IMR-90 (cell line): ENCODE results near the gene TP53AIP1. TPM values are rescaled to one million over a fixed set of nuclear protein-coding genes. Genes with fewer than 3 reads are reported as not detected.

Experiments used
- ATAC-seq: fragments of 200-7000 bp; cut with Tn5 transposase; 2 replicates; pipeline ENCODE4 v1.9.1; 2020; ENCODE audit warnings: low read depth, mild to moderate bottlenecking, moderate library complexity
- BruUV-seq: library from RNA; stranded (reverse); fragments of 400-500 nt; replicated peaks from 2 replicates; lab custom pipeline; 2021; lab: Mats Ljungman, UMichigan
- CTCF ChIA-PET: fragments of 300-600 bp; formaldehyde crosslinking; extraction: SDS; loops from one replicate; lab custom pipeline; 2021; ENCODE audit warnings: antibody characterized with exemption; lab: Yijun Ruan, JAX
- POLR2A ChIA-PET: fragments of 300-600 bp; sonication (Branson Sonifier 250); formaldehyde crosslinking; loops from one replicate; lab custom pipeline; 2022; ENCODE audit warnings: antibody characterized with exemption; ENCODE audit not compliant: unreplicated experiment; lab: Charles Lee
- DNase-seq: peaks from one replicate; pipeline ENCODE4 v3.0.0; 2013
- H2AFZ ChIP-seq: replicated peaks from 2 replicates; pipeline ENCODE3; 2013; ENCODE audit warnings: low read length, mild to moderate bottlenecking; ENCODE audit not compliant: poor library complexity
- H2AK5ac ChIP-seq: 2 replicates; pipeline ENCODE4 v1.6.1; 2013; ENCODE audit warnings: low read depth, low read length, inconsistent platforms
- H2AK9ac ChIP-seq: replicated peaks from 2 replicates; pipeline ENCODE3; 2013; ENCODE audit warnings: mild to moderate bottlenecking, low read depth, low read length, moderate library complexity; ENCODE audit not compliant: poor library complexity
- H2BK120ac ChIP-seq: 2 replicates; pipeline ENCODE4 v1.6.1; 2013; ENCODE audit warnings: low read depth, low read length, inconsistent platforms
- H2BK15ac ChIP-seq: 3 replicates; pipeline ENCODE4 v1.6.1; 2013; ENCODE audit warnings: low read depth, low read length, inconsistent platforms
- H2BK20ac ChIP-seq: 2 replicates; pipeline ENCODE4 v1.6.1; 2013; ENCODE audit warnings: low read depth, mild to moderate bottlenecking, inconsistent platforms, low read length, moderate library complexity
- H2BK5ac ChIP-seq: 2 replicates; pipeline ENCODE4 v1.6.1; 2013; ENCODE audit warnings: mild to moderate bottlenecking, low read depth, low read length, inconsistent platforms; ENCODE audit not compliant: poor library complexity, severe bottlenecking
- H3K14ac ChIP-seq: replicated peaks from 2 replicates; pipeline ENCODE4 v1.6.1; 2013; ENCODE audit warnings: low read depth, low read length, inconsistent platforms
- H3K18ac ChIP-seq: 2 replicates; pipeline ENCODE4 v1.6.1; 2013; ENCODE audit warnings: low read depth, low read length, control low read depth
- H3K23ac ChIP-seq: 2 replicates; pipeline ENCODE4 v1.6.1; 2013; ENCODE audit warnings: low read depth, low read length, inconsistent platforms
- H3K27ac ChIP-seq: 2 replicates; pipeline ENCODE4 v1.5.1; 2013; ENCODE audit warnings: mild to moderate bottlenecking, control low read depth, low read length; ENCODE audit not compliant: insufficient read depth
- H3K27me3 ChIP-seq: 2 replicates; pipeline ENCODE4 v1.6.1; 2013; ENCODE audit warnings: low read length; ENCODE audit not compliant: control insufficient read depth, insufficient read depth
- H3K36me3 ChIP-seq: 2 replicates; pipeline ENCODE4 v1.6.1; 2013; ENCODE audit warnings: low read length, mixed read lengths; ENCODE audit not compliant: control insufficient read depth, insufficient read depth
- H3K4ac ChIP-seq: 2 replicates; pipeline ENCODE4 v1.6.1; 2013; ENCODE audit warnings: low read depth, low read length, inconsistent platforms
- H3K4me1 ChIP-seq: 2 replicates; pipeline ENCODE4 v1.6.1; 2013; ENCODE audit warnings: low read length, mixed read lengths; ENCODE audit not compliant: control insufficient read depth, insufficient read depth
- H3K4me2 ChIP-seq: 2 replicates; pipeline ENCODE4 v1.6.1; 2013; ENCODE audit warnings: low read depth, mild to moderate bottlenecking, control low read depth, low read length, moderate library complexity
- H3K4me3 ChIP-seq: 2 replicates; pipeline ENCODE4 v1.5.1; 2013; ENCODE audit warnings: low read depth, mild to moderate bottlenecking, control low read depth, low read length, moderate library complexity; ENCODE audit not compliant: insufficient read depth
- H3K56ac ChIP-seq: 2 replicates; pipeline ENCODE4 v1.6.1; 2013; ENCODE audit warnings: low read length, inconsistent platforms; ENCODE audit not compliant: insufficient read depth; ENCODE audit errors: extremely low read depth
- H3K79me1 ChIP-seq, 2 experiments: 2 replicates each; pipeline ENCODE4 v1.6.1; 2013; ENCODE audit warnings: low read length in 2 of 2, inconsistent platforms in 1 of 2, low read depth in 1 of 2
- H3K9ac ChIP-seq: 2 replicates; pipeline ENCODE4 v1.6.1; 2013; ENCODE audit warnings: low read depth, low read length, control low read depth
- H3K9me1 ChIP-seq: 2 replicates; pipeline ENCODE4 v1.6.1; 2013; ENCODE audit warnings: low read length, inconsistent platforms; ENCODE audit not compliant: insufficient read depth
- H3K9me3 ChIP-seq: 2 replicates; pipeline ENCODE4 v1.6.1; 2013; ENCODE audit warnings: low read length; ENCODE audit not compliant: control insufficient read depth, insufficient read depth
- H4K20me1 ChIP-seq: 2 replicates; pipeline ENCODE4 v1.6.1; 2013; ENCODE audit warnings: low read length, inconsistent platforms; ENCODE audit not compliant: insufficient read depth
- H4K5ac ChIP-seq: 2 replicates; pipeline ENCODE4 v1.6.1; 2013; ENCODE audit warnings: mild to moderate bottlenecking, low read depth, low read length, control low read depth
- H4K8ac ChIP-seq, 2 experiments: 2 replicates each; pipeline ENCODE4 v1.6.1; 2013; ENCODE audit warnings: low read depth in 2 of 2, low read length in 2 of 2, control low read depth in 1 of 2, inconsistent platforms in 1 of 2
- H4K91ac ChIP-seq: 2 replicates; pipeline ENCODE4 v1.6.1; 2013; ENCODE audit warnings: low read depth, low read length, inconsistent platforms; ENCODE audit not compliant: insufficient read depth
- BHLHE40 ChIP-seq: fragments of 150-350 bp; IDR thresholded peaks from 2 replicates; pipeline ENCODE4 v1.6.1; 2016; ENCODE audit warnings: mild to moderate bottlenecking, low read depth, low read length
- CEBPB ChIP-seq: IDR thresholded peaks from 2 replicates; pipeline ENCODE4 v1.6.1; 2012; ENCODE audit warnings: low read depth, low read length, improper control_type of control experiment
- CHD1 ChIP-seq: IDR thresholded peaks from 2 replicates; pipeline ENCODE4 v1.6.1; 2012; ENCODE audit warnings: low read depth, low read length, improper control_type of control experiment
- FOS ChIP-seq: fragments of 150-350 bp; IDR thresholded peaks from 2 replicates; pipeline ENCODE4 v1.6.1; 2016; ENCODE audit warnings: low read depth, low read length
- MAFK ChIP-seq: IDR thresholded peaks from 2 replicates; pipeline ENCODE4 v1.6.1; 2012; ENCODE audit warnings: low read depth, low read length, improper control_type of control experiment
- MAZ ChIP-seq: IDR thresholded peaks from 2 replicates; pipeline ENCODE4 v1.6.1; 2012; ENCODE audit warnings: low read depth, mild to moderate bottlenecking, low read length, improper control_type of control experiment, moderate library complexity, borderline replicate concordance
- MXI1 ChIP-seq: IDR thresholded peaks from 2 replicates; pipeline ENCODE4 v1.6.1; 2012; ENCODE audit warnings: low read depth, mild to moderate bottlenecking, low read length, moderate library complexity, borderline replicate concordance
- NFE2L2 ChIP-seq: fragments of 150-350 bp; IDR thresholded peaks from 2 replicates; pipeline ENCODE4 v1.6.1; 2016; ENCODE audit warnings: low read depth, mild to moderate bottlenecking, low read length
- POLR2A ChIP-seq: IDR thresholded peaks from 2 replicates; pipeline ENCODE4 v1.6.1; 2012; ENCODE audit warnings: mild to moderate bottlenecking, low read depth, low read length
- RAD21 ChIP-seq: IDR thresholded peaks from 2 replicates; pipeline ENCODE4 v1.6.1; 2012; ENCODE audit warnings: low read length, improper control_type of control experiment
- RCOR1 ChIP-seq: IDR thresholded peaks from 2 replicates; pipeline ENCODE4 v1.6.1; 2012; ENCODE audit warnings: mild to moderate bottlenecking, low read length, improper control_type of control experiment; ENCODE audit not compliant: insufficient replicate concordance
- RFX5 ChIP-seq: IDR thresholded peaks from 2 replicates; pipeline ENCODE4 v1.8.0; 2012; ENCODE audit warnings: low read depth, mild to moderate bottlenecking, low read length, moderate library complexity
- SMC3 ChIP-seq: fragments of 150-350 bp; IDR thresholded peaks from 2 replicates; pipeline ENCODE4 v1.6.1; 2016; ENCODE audit warnings: low read depth, mild to moderate bottlenecking, antibody characterized with exemption, low read length, moderate library complexity
- WGBS, 2 experiments: methylation state at CpG; one replicate each; pipeline versions ENCODE4 v1.1.5 to v1.1.7; 2013; ENCODE audit warnings: missing lambda C conversion rate in 2 of 2; ENCODE audit not compliant: insufficient read length in 1 of 2; ENCODE audit errors: extremely low coverage in 2 of 2; 5-methylcytosine and 5-hydroxymethylcytosine counted together
- dilution Hi-C: fragments of 300-500 bp; cut with HindIII; formaldehyde crosslinking; loops from one replicate; pipeline ENCODE4 v1.14.3; 2018; ENCODE audit warnings: low sequenced_read_pairs; ENCODE audit not compliant: unreplicated experiment
- in situ Hi-C: fragments of 300-500 bp; cut with MboI; formaldehyde crosslinking; loops from 3 replicates; pipeline ENCODE4 v1.14.3; 2019; ENCODE audit warnings: low sequenced_read_pairs, inconsistent platforms, mixed read lengths
- intact Hi-C: fragments of 100-400 bp; cut with micrococcal nuclease; formaldehyde crosslinking; loops from 2 replicates; pipeline ENCODE4 v1.10.0; 2022
- polyA plus RNA-seq, 3 experiments: library from polyadenylated mRNA; depleted of rRNA; stranded (reverse); fragments of >200 nt; gene quantifications; 2 replicates each; pipeline ENCODE4 v1.2.3, GENCODE V29; 2012; ENCODE audit warnings: low replicate concordance in 1 of 3
- total RNA-seq: library from RNA; depleted of rRNA; stranded (reverse); fragments of >200 nt; gene quantifications from 2 replicates; pipeline ENCODE4 v1.2.3, GENCODE V29; 2012
- TF ChIP-seq, protein P1 (sequence below): fragments of 150-350 bp; IDR thresholded peaks from 2 replicates; pipeline ENCODE4 v1.6.1; 2016; ENCODE audit warnings: low read depth, mild to moderate bottlenecking, low read length, moderate library complexity, borderline replicate concordance
- TF ChIP-seq, protein P2 (sequence below): conservative IDR thresholded peaks from 2 replicates; pipeline ENCODE4 v1.5.1; 2012; ENCODE audit warnings: mild to moderate bottlenecking, low read depth, low read length, improper control_type of control experiment
- TF ChIP-seq, protein P3 (sequence below): fragments of 150-350 bp; IDR thresholded peaks from 2 replicates; pipeline ENCODE4 v1.6.1; 2017; ENCODE audit warnings: mild to moderate bottlenecking, antibody characterized with exemption, low read length, low read depth

Gene TP53AIP1
- total and polyA plus RNA-seq, 2 of the 4 experiments (the other 2 are of a cell fraction), result not detected

DNA sequence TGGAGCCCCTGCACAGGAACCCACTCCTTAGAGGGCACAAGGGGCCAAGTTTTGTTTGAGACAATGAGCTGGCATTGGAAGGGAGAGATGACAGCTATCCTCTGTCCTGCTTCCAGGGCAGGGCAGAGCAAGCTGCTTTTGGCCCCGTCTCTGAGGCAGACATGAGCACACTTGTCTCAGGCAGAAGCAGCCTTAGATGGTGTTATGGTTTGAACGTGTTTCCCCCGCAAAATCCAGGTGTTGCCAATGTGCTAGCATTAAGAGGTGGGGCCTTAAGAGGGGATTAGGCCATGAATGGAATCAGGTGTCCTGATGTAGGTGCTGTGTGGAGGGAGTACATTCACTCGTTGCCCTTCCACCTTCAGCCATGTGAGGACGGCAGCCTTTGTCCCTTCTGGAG is 2.5 kb downstream of the TP53AIP1 start:
- H3K27ac ChIP-seq, result no peak overlapping the region
- ChIA-PET POLR2A (no interaction called here), CTCF (interaction anchor here (0.5 to 1.5 kb wide), 3 partner anchors 16 to 149 kb away, joined by 4 to 9 read pairs (median 7); no protein-coding TSS in a partner anchor)
- DNase-seq (no peak), ATAC-seq (no peak; the same call in 1 of the 2 replicates)
- no peak overlapping the region for H2BK120ac ChIP-seq
- no peak overlapping the region for H2BK15ac ChIP-seq
- no peak overlapping the region for H2AK5ac ChIP-seq
- H3K27me3 ChIP-seq, result peaks cover 32% of the 10 kb centered on the region; the same call in 1 of the 2 replicates
- H3K36me3 ChIP-seq, result no peaks in the 10 kb centered on the region
- H3K23ac ChIP-seq, result no peak overlapping the region
- no peak overlapping the region for H3K4me2 ChIP-seq
- H2AK9ac ChIP-seq, result no peak overlapping the region
- H3K9me1 ChIP-seq, result no peaks in the 10 kb centered on the region
- intact Hi-C loops, result no loop called here
- no peaks in the 10 kb centered on the region for H3K79me1 ChIP-seq
- H3K4me3 ChIP-seq, result no peak overlapping the region
- no TSS peak for BruUV-seq
- H3K18ac ChIP-seq, result no peak overlapping the region
- H4K20me1 ChIP-seq, result no peaks in the 10 kb centered on the region
- H3K4ac ChIP-seq, result no peak overlapping the region
- dilution Hi-C loops, result no loop called here
- no peaks in the 10 kb centered on the region; the same call in 1 of the 2 replicates for H3K4me1 ChIP-seq
- WGBS, 2 experiments, result no CpG with 5 or more reads among the region's 5 CpGs
- no peak overlapping the region for H4K91ac ChIP-seq
- H4K5ac ChIP-seq, result no peak overlapping the region
- H2BK5ac ChIP-seq, result no peak overlapping the region
- H3K9ac ChIP-seq, result no peak overlapping the region
- no peak overlapping the region for H3K56ac ChIP-seq
- H3K9me3 ChIP-seq, result no peaks in the 10 kb centered on the region
- in situ Hi-C loops, result no loop called here
- no peak overlapping the region for H2BK20ac ChIP-seq
- no peak for TF ChIP-seq MAZ
- no peak for TF ChIP-seq RCOR1
- TF ChIP-seq, protein P1, sequence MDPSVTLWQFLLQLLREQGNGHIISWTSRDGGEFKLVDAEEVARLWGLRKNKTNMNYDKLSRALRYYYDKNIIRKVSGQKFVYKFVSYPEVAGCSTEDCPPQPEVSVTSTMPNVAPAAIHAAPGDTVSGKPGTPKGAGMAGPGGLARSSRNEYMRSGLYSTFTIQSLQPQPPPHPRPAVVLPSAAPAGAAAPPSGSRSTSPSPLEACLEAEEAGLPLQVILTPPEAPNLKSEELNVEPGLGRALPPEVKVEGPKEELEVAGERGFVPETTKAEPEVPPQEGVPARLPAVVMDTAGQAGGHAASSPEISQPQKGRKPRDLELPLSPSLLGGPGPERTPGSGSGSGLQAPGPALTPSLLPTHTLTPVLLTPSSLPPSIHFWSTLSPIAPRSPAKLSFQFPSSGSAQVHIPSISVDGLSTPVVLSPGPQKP, result no peak
- no peak for TF ChIP-seq POLR2A
- no peak for TF ChIP-seq SMC3
- no peak for TF ChIP-seq CHD1
- TF ChIP-seq, protein P2, sequence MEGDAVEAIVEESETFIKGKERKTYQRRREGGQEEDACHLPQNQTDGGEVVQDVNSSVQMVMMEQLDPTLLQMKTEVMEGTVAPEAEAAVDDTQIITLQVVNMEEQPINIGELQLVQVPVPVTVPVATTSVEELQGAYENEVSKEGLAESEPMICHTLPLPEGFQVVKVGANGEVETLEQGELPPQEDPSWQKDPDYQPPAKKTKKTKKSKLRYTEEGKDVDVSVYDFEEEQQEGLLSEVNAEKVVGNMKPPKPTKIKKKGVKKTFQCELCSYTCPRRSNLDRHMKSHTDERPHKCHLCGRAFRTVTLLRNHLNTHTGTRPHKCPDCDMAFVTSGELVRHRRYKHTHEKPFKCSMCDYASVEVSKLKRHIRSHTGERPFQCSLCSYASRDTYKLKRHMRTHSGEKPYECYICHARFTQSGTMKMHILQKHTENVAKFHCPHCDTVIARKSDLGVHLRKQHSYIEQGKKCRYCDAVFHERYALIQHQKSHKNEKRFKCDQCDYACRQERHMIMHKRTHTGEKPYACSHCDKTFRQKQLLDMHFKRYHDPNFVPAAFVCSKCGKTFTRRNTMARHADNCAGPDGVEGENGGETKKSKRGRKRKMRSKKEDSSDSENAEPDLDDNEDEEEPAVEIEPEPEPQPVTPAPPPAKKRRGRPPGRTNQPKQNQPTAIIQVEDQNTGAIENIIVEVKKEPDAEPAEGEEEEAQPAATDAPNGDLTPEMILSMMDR, result no peak
- TF ChIP-seq CEBPB, result no peak
- no peak for TF ChIP-seq RAD21
- no peak for TF ChIP-seq BHLHE40
- TF ChIP-seq MXI1, result no peak
- TF ChIP-seq RFX5, result no peak
- TF ChIP-seq FOS, result no peak
- TF ChIP-seq, protein P3, sequence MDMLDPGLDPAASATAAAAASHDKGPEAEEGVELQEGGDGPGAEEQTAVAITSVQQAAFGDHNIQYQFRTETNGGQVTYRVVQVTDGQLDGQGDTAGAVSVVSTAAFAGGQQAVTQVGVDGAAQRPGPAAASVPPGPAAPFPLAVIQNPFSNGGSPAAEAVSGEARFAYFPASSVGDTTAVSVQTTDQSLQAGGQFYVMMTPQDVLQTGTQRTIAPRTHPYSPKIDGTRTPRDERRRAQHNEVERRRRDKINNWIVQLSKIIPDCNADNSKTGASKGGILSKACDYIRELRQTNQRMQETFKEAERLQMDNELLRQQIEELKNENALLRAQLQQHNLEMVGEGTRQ, result no peak
- no peak for TF ChIP-seq MAFK
- no peak for TF ChIP-seq NFE2L2
- H2AFZ ChIP-seq, result no peak overlapping the region
- no peak overlapping the region for H4K8ac ChIP-seq
- H3K14ac ChIP-seq, result no peak overlapping the region
